GM19035 (cell line): Measurements from ENCODE around the gene BRD1.

Experiments
- ATAC-seq: cut with Tn5 transposase; IDR thresholded peaks from one replicate; pipeline ENCODE4 v1.9.1; 2021; ENCODE audit not compliant: unreplicated experiment

Gene BRD1

DNA sequence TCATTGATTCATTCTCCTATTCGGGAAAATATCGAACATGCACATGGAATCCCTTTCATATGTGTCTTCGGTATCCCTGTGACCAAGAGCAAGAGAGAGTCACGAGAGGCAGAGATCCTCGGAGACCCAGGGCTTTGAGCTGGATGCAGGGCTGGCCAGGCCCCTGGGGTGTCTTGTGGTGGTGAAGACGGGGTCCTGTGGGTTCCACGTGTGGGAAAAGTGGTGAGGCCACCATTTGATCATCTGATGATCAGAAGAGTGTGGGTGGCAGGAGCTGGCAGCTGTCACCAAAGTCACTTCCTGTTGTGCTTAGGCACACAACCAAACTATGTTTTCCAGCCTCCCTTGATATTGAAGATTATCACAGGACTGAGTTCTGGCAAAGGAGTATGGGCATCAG is 94.0 kb downstream of the BRD1 start:
- ATAC-seq, result no peak

DNA sequence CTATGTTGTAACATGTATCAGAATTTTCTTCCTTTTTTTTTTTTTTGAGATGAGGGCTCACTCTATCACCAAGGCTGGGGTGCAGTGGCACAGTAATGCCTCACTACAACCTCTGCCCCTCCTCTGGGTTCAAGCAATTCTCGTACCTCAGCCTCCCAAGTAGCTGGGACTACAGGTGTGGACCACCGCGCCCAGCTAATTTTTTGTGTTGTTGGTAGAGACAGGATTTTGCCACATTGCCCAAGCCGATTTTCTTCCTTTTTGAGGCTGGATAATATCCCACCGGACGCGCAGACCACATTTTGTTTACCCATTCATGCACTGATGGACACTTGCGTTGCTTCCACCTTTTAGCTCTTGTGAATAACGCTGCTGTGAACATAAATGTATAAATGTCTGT is 97.0 kb downstream of the BRD1 start:
- no peak for ATAC-seq

DNA sequence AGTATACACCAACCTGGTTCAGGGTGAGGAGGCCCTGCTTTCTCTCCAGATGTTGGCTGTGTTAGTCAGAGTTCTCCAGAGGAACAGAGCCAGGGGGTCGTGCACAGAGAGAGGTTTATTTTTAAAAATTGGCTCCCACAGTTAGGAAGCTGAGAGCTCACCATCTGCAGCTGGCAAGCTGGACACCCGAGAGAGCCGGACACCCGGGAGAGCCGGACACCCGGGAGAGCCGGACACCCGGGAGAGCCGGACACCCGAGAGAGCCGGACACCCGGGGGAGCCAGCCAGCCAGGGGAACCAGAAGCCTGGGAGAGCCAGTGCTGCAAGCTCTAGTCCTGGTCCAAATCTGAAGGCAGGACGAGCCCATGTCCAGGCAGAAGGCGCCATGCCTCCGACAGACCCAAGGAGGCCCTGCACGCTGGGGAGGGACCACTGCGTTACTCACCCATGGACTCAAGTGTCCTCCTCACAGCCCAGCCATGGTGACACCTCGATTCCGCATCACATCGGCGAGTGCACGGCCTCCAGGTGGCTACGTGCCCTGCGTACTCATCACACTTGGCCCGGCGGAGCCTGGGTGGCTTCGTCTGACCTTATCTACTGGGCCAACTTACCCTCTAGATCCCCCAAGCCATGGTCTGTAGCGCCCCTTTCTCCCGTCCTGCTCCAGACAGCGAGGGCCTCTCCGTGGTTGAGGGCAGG is 99.0 kb downstream of the BRD1 start:
- ATAC-seq, result no peak

DNA sequence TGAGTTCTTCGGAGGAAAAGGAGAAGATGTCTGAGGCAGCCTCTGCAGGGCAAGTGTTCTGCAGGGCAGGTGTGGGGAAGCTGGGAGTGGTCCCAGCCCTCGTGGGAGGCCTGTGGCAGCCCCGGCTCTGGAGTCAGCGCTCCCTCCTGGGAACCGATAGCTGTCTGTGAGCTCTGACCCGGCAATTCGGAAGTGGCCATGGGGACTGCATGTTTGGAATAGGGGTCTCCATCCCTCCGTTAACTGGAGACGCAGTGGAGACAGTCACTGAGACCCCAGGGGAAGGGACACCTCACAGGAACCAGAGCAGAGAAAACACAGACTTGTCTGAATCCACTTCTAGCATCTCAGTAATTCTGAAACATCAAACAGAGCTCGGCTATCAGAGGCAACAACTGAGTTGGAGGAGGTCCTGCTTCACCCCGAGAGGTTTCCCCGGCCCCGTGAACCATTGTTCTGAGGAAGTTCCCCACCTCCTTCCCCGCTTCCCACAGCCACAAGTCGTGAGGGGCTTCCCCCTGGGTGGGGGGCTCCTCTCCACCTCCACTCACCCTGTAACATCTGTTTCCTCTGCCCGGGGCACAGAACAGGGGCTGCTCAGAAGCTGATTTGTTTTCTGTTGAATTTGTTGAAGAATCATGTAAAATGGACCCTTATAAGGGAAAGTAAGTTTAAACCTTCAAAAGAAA is 99.6 kb downstream of the BRD1 start:
- ATAC-seq, result no peak

DNA sequence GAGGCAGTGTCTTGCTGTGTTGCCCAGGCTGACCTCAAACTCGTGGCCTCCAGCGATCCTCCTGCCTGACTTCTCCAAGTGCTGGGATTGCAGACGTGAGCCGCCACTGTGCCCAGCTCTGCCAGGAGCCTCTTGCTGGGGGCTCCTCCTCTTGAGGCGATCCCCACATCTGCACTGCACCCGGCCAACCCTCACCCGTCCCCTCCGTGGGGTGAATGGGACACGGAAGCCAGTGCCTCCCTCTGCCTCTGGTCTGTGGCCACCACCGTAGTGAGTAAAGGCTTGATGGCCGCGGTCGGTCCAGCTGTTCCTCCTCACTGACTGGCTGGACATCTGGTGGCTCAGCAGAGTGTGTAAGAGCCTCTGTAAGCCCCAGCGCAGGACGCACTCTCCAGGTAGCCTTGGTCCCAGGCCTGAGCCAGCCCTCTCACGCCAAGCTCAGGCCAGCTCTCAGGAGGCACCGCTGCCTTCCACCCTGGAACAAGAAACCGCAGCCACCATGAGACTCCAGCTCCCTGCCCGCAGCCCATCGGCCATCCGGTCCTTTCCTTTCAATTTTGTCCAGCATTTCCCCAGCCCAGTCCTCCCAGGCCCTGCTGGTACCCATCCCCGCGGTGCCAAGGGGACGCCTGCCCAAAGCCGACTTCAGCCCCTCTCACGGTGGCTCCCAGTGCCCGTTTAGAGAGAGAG is 100.3 kb downstream of the BRD1 start:
- no peak for ATAC-seq

DNA sequence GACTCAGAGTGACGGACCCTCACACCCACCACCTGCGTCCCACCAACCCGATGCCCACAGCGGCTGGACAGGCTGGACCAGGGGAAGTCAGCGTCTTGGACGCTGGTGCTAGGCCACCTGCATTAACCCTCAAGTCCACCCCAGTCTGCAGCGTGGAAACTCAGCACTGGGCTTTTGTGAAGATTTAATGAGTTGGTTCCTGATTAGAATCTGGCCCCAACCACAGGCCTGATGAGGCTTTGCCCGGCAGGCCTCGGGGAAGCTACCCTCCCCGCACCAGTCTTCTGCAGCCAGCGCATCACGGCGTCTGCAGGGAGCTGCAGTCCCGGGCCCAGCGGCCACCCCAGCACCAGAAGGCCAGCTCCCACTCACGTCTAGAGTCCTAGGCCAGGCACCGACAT is 101.0 kb downstream of the BRD1 start:
- no peak for ATAC-seq

DNA sequence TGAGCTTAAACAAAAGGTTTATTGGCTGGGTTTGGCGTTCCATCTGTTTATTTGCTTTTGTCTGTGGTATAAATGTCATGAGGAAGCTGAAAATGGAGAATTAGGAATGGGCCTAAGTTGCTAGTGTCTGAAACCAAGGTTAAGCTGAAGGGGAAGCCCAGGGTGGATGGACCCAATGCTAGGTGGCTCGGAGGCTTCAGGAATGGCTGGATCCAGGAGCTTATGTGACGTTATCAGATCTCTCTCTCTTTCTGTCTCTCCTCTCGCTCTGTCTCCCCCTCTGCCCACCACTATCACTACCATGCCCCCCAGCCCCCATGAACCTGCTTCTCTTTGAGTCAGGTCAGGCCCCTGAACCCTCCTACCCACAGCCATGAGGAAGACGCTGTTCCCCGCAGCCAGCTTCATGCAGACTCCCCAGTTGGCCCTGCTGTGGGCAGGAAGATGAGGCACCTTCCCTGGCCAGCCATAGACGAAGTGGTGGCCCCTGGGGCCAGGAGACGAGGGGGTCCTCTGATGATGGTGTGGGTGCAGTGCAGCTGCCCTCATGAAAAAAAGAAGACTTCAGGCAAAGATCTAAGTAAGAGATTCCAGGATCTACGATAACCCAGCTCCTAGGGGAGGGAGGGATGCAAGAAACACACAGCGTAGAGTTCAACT is 101.5 kb downstream of the BRD1 start:
- ATAC-seq, result no peak

DNA sequence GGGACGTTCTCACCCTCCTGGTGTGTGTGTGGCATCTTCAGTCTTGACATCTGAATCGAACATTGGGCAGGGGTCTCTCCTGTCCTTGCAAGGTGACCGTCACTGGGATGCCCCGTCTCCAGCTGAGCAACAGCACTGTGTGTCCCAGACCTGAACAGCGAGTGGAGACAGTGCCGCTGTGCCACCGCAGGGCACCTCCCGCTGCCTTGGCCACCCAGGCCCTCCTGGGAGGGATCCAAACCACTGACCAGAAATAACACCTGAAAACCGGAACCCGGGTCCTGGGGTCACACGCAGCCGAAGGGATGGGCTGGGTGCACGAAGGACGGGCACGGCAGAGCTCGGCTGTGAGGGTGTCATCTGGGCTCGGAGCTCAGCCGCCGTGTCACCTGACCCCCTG is 102.2 kb downstream of the BRD1 start:
- no peak for ATAC-seq

DNA sequence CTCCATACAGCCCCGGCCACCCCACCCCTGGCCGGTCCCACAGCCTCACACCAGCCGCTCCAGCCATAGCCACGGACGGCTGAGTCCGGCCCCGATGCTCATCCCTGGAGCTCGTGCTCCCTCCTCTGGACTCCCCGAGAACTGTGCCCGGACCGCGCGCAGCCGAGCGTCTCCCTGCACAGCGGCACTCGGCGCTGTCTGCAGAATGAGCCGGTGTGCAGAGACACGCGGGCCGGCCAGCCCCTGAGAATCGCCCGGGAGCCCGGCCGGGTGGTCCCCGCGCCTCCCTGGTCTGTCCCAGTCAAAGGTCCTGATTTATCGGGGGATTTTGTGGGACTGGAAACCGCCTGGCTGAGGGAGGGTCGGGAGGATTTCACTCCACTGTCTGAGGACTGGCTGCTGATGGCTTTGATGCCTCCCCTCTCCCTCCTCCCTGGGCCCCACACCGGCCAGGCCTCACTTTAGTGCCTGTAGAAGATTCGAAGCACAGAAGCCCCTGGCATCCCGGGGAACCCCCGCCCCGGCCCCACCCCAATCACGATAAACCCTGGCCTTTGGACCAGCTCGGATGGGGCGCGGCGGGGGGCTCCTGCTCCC is 102.7 kb downstream of the BRD1 start:
- peak; percentile 60 for ATAC-seq

DNA sequence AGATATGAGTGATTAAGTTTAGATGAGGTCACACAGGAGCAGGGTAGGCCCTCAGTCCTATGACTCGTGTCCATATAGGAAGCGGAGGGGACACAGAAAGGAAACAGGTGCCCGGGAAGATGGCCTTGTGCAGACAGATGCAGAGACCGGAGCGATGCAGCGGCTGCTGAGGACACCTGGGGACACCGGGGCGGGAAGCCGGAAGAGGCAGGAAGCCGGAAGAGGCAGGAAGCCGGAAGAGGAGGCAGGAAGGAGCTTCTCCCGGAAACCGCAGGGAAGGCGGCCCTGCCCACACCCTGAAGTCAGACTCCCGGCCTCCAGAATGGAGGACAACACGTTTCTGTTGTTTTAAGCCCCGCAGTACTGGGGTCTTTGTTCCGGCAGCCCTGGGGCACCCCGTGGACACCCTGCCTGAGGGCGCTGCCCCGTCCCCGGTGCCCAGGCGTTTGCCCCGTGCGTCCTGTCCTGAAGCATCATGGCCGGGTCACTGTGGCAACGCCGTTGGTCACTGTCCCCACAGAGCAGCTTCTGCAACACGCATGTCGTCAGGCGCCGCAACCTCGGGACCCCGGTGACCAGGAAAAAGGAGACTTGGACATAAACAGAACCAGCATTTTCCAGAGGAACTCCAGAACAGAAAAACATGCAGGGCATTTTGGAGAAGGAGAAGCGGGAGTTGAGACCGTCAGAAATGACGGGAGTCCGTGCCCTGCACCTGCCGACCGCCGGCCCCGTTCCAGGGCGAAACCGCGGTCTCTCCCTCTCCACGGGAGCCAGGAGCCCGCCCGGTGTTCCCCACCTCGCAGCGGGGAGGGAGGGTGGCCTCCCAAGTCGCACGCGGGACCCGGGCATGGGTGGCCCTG is 103.4 kb downstream of the BRD1 start:
- ATAC-seq, result no peak

DNA sequence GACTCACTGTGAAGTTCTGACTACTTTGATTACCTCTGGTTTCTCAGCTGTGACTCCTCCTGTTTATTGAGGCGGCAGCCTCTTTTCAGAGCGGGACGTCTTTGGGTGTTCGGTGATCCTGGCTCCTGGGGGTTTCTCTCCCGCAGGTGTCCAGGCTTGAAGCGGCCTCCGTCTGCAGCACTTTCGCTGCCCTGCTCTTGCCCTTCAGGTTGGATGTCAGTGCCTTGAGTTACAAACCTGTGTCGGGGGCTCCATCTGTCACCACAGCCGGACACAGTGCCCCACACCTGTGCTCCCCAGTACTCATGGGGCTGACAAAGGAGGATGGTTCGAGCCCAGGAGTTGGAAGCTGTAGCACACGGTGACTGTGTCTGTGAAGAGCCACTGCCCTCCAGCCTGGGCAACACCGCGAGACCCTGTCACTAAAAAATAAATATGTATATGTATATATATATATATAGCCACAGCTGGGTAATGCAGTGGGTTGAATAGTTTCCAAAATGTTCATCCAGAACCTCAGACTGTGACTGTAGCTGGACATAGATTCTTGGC is 104.1 kb downstream of the BRD1 start:
- ATAC-seq, result no peak
